ENCODE results near the gene NFATC1. TPM values are rescaled to one million over a fixed set of nuclear protein-coding genes. Genes with fewer than 3 reads are reported as not detected.

NFATC1 gene
- total and polyA plus RNA-seq, 3 experiments from 2014 or later, result 36.7 to 46.7 (median 45.9) TPM

GRCh38 chr18:79448621-79449020 is 52.9 kb downstream of the NFATC1 start:
- Histone ChIP-seq H3K4me1 (ENCODE audit: insufficient read depth, low read length) (no peaks in the 10 kb centered on the region), H3K4me3 (ENCODE audit: low read length) (no peak overlapping the region), H3K27ac (ENCODE audit: low read depth, low read length) (no peak overlapping the region), H3K36me3 (ENCODE audit: insufficient read depth, low read length) (peaks cover 18% of the 10 kb centered on the region), H3K27me3 (ENCODE audit: insufficient read depth, low read length, poor library complexity, severe bottlenecking) (no peaks in the 10 kb centered on the region), H3K9me3 (ENCODE audit: low read length) (no peaks in the 10 kb centered on the region)
- ChIA-PET POLR2A (no interaction called here), CTCF (no interaction called here)
- Mint-ChIP-seq H3K4me3 (no peak overlapping the region), H3K27ac (no peak overlapping the region), H3K27me3 (no peaks in the 10 kb centered on the region), H3K4me1 (peaks cover 0 to 15% (median 5%) of the 10 kb centered on the region in 3 donors), H3K9me3 (no peaks in the 10 kb centered on the region), H3K36me3 (peaks cover 0 to 77% (median 0%) of the 10 kb centered on the region in 3 donors)
- DNase-seq, result no peak

- Histone ChIP-seq H3K27ac (ENCODE audit: low read depth, low read length) (no peak overlapping the region), H3K9me3 (ENCODE audit: low read length) (no peaks in the 10 kb centered on the region), H3K36me3 (ENCODE audit: insufficient read depth, low read length) (peaks cover 18% of the 10 kb centered on the region), H3K27me3 (ENCODE audit: insufficient read depth, low read length, poor library complexity, severe bottlenecking) (no peaks in the 10 kb centered on the region), H3K4me1 (ENCODE audit: insufficient read depth, low read length) (no peaks in the 10 kb centered on the region), H3K4me3 (ENCODE audit: low read length) (no peak overlapping the region)
- no peak overlapping the region for H3K4me3 Mint-ChIP-seq
- H3K9me3 Mint-ChIP-seq, result no peaks in the 10 kb centered on the region
- no peaks in the 10 kb centered on the region for H3K27me3 Mint-ChIP-seq
- CTCF ChIA-PET, result no interaction called here
- no peak for DNase-seq
- H3K36me3 Mint-ChIP-seq, result peaks cover 0 to 78% (median 0%) of the 10 kb centered on the region in 3 donors
- H3K27ac Mint-ChIP-seq, result peak overlapping the region in 2 of 8 donors; percentile 37 to 50
- POLR2A ChIA-PET, result no interaction called here
- H3K4me1 Mint-ChIP-seq, result peaks cover 0 to 15% (median 5%) of the 10 kb centered on the region in 3 donors
Measured at GRCh38 chr18:79449551-79450288, 54.0 kb downstream of the NFATC1 start.

GRCh38 chr18:79450289-79451080 is 54.8 kb downstream of the NFATC1 start:
- no peak overlapping the region for H3K27ac Mint-ChIP-seq
- peaks cover 24% of the 10 kb centered on the region for H3K36me3 ChIP-seq (ENCODE audit: insufficient read depth, low read length)

GRCh38 chr18:79451237-79452125 is 55.8 kb downstream of the NFATC1 start:
- DNase-seq, result no peak
- peaks cover 0 to 4% (median 0%) of the 10 kb centered on the region in 3 donors for H3K4me1 Mint-ChIP-seq
- peaks cover 24% of the 10 kb centered on the region for H3K36me3 ChIP-seq (ENCODE audit: insufficient read depth, low read length)

More at GRCh38 chr18:79450289-79451080, 54.8 kb downstream of the NFATC1 start:
- Histone ChIP-seq H3K4me1 (ENCODE audit: insufficient read depth, low read length) (no peaks in the 10 kb centered on the region), H3K27me3 (ENCODE audit: insufficient read depth, low read length, poor library complexity, severe bottlenecking) (no peaks in the 10 kb centered on the region), H3K9me3 (ENCODE audit: low read length) (no peaks in the 10 kb centered on the region), H3K27ac (ENCODE audit: low read depth, low read length) (no peak overlapping the region), H3K4me3 (ENCODE audit: low read length) (no peak overlapping the region)
- Mint-ChIP-seq H3K36me3 (peaks cover 0 to 78% (median 0%) of the 10 kb centered on the region in 3 donors), H3K4me3 (no peak overlapping the region), H3K27me3 (no peaks in the 10 kb centered on the region), H3K4me1 (peaks cover 0 to 9% (median 0%) of the 10 kb centered on the region in 3 donors), H3K9me3 (no peaks in the 10 kb centered on the region)
- ChIA-PET CTCF (no interaction called here), POLR2A (no interaction called here)
- no peak for DNase-seq

GRCh38 chr18:79452190-79452990 is 56.7 kb downstream of the NFATC1 start:
- Mint-ChIP-seq H3K27me3 (no peaks in the 10 kb centered on the region), H3K4me1 (peaks cover 0 to 4% (median 0%) of the 10 kb centered on the region in 3 donors), H3K36me3 (peaks cover 0 to 85% (median 0%) of the 10 kb centered on the region in 3 donors), H3K27ac (no peak overlapping the region), H3K9me3 (no peaks in the 10 kb centered on the region), H3K4me3 (no peak overlapping the region)
- Histone ChIP-seq H3K4me1 (ENCODE audit: insufficient read depth, low read length) (no peaks in the 10 kb centered on the region), H3K27me3 (ENCODE audit: insufficient read depth, low read length, poor library complexity, severe bottlenecking) (no peaks in the 10 kb centered on the region), H3K4me3 (ENCODE audit: low read length) (no peak overlapping the region), H3K9me3 (ENCODE audit: low read length) (no peaks in the 10 kb centered on the region), H3K27ac (ENCODE audit: low read depth, low read length) (no peak overlapping the region), H3K36me3 (ENCODE audit: insufficient read depth, low read length) (peaks cover 24% of the 10 kb centered on the region)
- ChIA-PET POLR2A (no interaction called here), CTCF (no interaction called here)
- DNase-seq, result no peak

More at GRCh38 chr18:79451237-79452125, 55.8 kb downstream of the NFATC1 start:
- CTCF ChIA-PET, result no interaction called here
- Histone ChIP-seq H3K4me1 (ENCODE audit: insufficient read depth, low read length) (no peaks in the 10 kb centered on the region), H3K27ac (ENCODE audit: low read depth, low read length) (no peak overlapping the region), H3K4me3 (ENCODE audit: low read length) (no peak overlapping the region), H3K9me3 (ENCODE audit: low read length) (no peaks in the 10 kb centered on the region), H3K27me3 (ENCODE audit: insufficient read depth, low read length, poor library complexity, severe bottlenecking) (no peaks in the 10 kb centered on the region)
- POLR2A ChIA-PET, result no interaction called here
- H3K36me3 Mint-ChIP-seq, result peaks cover 0 to 79% (median 0%) of the 10 kb centered on the region in 3 donors
- H3K9me3 Mint-ChIP-seq, result no peaks in the 10 kb centered on the region
- no peaks in the 10 kb centered on the region for H3K27me3 Mint-ChIP-seq
- no peak overlapping the region for H3K27ac Mint-ChIP-seq
- H3K4me3 Mint-ChIP-seq, result no peak overlapping the region

- Histone ChIP-seq H3K27ac (ENCODE audit: low read depth, low read length) (no peak overlapping the region), H3K9me3 (ENCODE audit: low read length) (no peaks in the 10 kb centered on the region), H3K27me3 (ENCODE audit: insufficient read depth, low read length, poor library complexity, severe bottlenecking) (no peaks in the 10 kb centered on the region), H3K4me1 (ENCODE audit: insufficient read depth, low read length) (no peaks in the 10 kb centered on the region), H3K4me3 (ENCODE audit: low read length) (no peak overlapping the region), H3K36me3 (ENCODE audit: insufficient read depth, low read length) (peaks cover 24% of the 10 kb centered on the region)
- Mint-ChIP-seq H3K4me3 (no peak overlapping the region), H3K4me1 (no peaks in the 10 kb centered on the region), H3K9me3 (no peaks in the 10 kb centered on the region), H3K27me3 (no peaks in the 10 kb centered on the region), H3K27ac (peak overlapping the region in 1 of 8 donors; percentile 96), H3K36me3 (peaks cover 0 to 83% (median 0%) of the 10 kb centered on the region in 3 donors)
- POLR2A ChIA-PET, result no interaction called here
- CTCF ChIA-PET, result no interaction called here
- no peak for DNase-seq
Measured at GRCh38 chr18:79452991-79453645, 57.4 kb downstream of the NFATC1 start.

All from CD8-positive, alpha-beta memory T cell (primary cell).